IMR-90 (cell line): ENCODE data around the gene CD101. TPM values are rescaled to one million over a fixed set of nuclear protein-coding genes. Genes with fewer than 3 reads are reported as not detected.

ENCODE experiments used
- ATAC-seq: fragments of 200-7000 bp; cut with Tn5 transposase; 2 replicates; pipeline ENCODE4 v1.9.1; 2020; ENCODE audit warnings: low read depth, mild to moderate bottlenecking, moderate library complexity
- BruUV-seq: library from RNA; stranded (reverse); fragments of 400-500 nt; replicated peaks from 2 replicates; lab custom pipeline; 2021; lab: Mats Ljungman, UMichigan
- CTCF ChIA-PET: fragments of 300-600 bp; formaldehyde crosslinking; extraction: SDS; loops from one replicate; lab custom pipeline; 2021; ENCODE audit warnings: antibody characterized with exemption; lab: Yijun Ruan, JAX
- POLR2A ChIA-PET: fragments of 300-600 bp; sonication (Branson Sonifier 250); formaldehyde crosslinking; loops from one replicate; lab custom pipeline; 2022; ENCODE audit warnings: antibody characterized with exemption; ENCODE audit not compliant: unreplicated experiment; lab: Charles Lee
- DNase-seq: peaks from one replicate; pipeline ENCODE4 v3.0.0; 2013
- H2AFZ ChIP-seq: replicated peaks from 2 replicates; pipeline ENCODE3; 2013; ENCODE audit warnings: low read length, mild to moderate bottlenecking; ENCODE audit not compliant: poor library complexity
- H2AK5ac ChIP-seq: 2 replicates; pipeline ENCODE4 v1.6.1; 2013; ENCODE audit warnings: low read depth, low read length, inconsistent platforms
- H2AK9ac ChIP-seq: replicated peaks from 2 replicates; pipeline ENCODE3; 2013; ENCODE audit warnings: mild to moderate bottlenecking, low read depth, low read length, moderate library complexity; ENCODE audit not compliant: poor library complexity
- H2BK120ac ChIP-seq: 2 replicates; pipeline ENCODE4 v1.6.1; 2013; ENCODE audit warnings: low read depth, low read length, inconsistent platforms
- H2BK15ac ChIP-seq: 3 replicates; pipeline ENCODE4 v1.6.1; 2013; ENCODE audit warnings: low read depth, low read length, inconsistent platforms
- H2BK20ac ChIP-seq: 2 replicates; pipeline ENCODE4 v1.6.1; 2013; ENCODE audit warnings: low read depth, mild to moderate bottlenecking, inconsistent platforms, low read length, moderate library complexity
- H2BK5ac ChIP-seq: 2 replicates; pipeline ENCODE4 v1.6.1; 2013; ENCODE audit warnings: mild to moderate bottlenecking, low read depth, low read length, inconsistent platforms; ENCODE audit not compliant: poor library complexity, severe bottlenecking
- H3K14ac ChIP-seq: replicated peaks from 2 replicates; pipeline ENCODE4 v1.6.1; 2013; ENCODE audit warnings: low read depth, low read length, inconsistent platforms
- H3K18ac ChIP-seq: 2 replicates; pipeline ENCODE4 v1.6.1; 2013; ENCODE audit warnings: low read depth, low read length, control low read depth
- H3K23ac ChIP-seq: 2 replicates; pipeline ENCODE4 v1.6.1; 2013; ENCODE audit warnings: low read depth, low read length, inconsistent platforms
- H3K27ac ChIP-seq: 2 replicates; pipeline ENCODE4 v1.5.1; 2013; ENCODE audit warnings: mild to moderate bottlenecking, control low read depth, low read length; ENCODE audit not compliant: insufficient read depth
- H3K27me3 ChIP-seq: 2 replicates; pipeline ENCODE4 v1.6.1; 2013; ENCODE audit warnings: low read length; ENCODE audit not compliant: control insufficient read depth, insufficient read depth
- H3K36me3 ChIP-seq: 2 replicates; pipeline ENCODE4 v1.6.1; 2013; ENCODE audit warnings: low read length, mixed read lengths; ENCODE audit not compliant: control insufficient read depth, insufficient read depth
- H3K4ac ChIP-seq: 2 replicates; pipeline ENCODE4 v1.6.1; 2013; ENCODE audit warnings: low read depth, low read length, inconsistent platforms
- H3K4me1 ChIP-seq: 2 replicates; pipeline ENCODE4 v1.6.1; 2013; ENCODE audit warnings: low read length, mixed read lengths; ENCODE audit not compliant: control insufficient read depth, insufficient read depth
- H3K4me2 ChIP-seq: 2 replicates; pipeline ENCODE4 v1.6.1; 2013; ENCODE audit warnings: low read depth, mild to moderate bottlenecking, control low read depth, low read length, moderate library complexity
- H3K4me3 ChIP-seq: 2 replicates; pipeline ENCODE4 v1.5.1; 2013; ENCODE audit warnings: low read depth, mild to moderate bottlenecking, control low read depth, low read length, moderate library complexity; ENCODE audit not compliant: insufficient read depth
- H3K56ac ChIP-seq: 2 replicates; pipeline ENCODE4 v1.6.1; 2013; ENCODE audit warnings: low read length, inconsistent platforms; ENCODE audit not compliant: insufficient read depth; ENCODE audit errors: extremely low read depth
- H3K79me1 ChIP-seq, 2 experiments: 2 replicates each; pipeline ENCODE4 v1.6.1; 2013; ENCODE audit warnings: low read length in 2 of 2, inconsistent platforms in 1 of 2, low read depth in 1 of 2
- H3K9ac ChIP-seq: 2 replicates; pipeline ENCODE4 v1.6.1; 2013; ENCODE audit warnings: low read depth, low read length, control low read depth
- H3K9me1 ChIP-seq: 2 replicates; pipeline ENCODE4 v1.6.1; 2013; ENCODE audit warnings: low read length, inconsistent platforms; ENCODE audit not compliant: insufficient read depth
- H3K9me3 ChIP-seq: 2 replicates; pipeline ENCODE4 v1.6.1; 2013; ENCODE audit warnings: low read length; ENCODE audit not compliant: control insufficient read depth, insufficient read depth
- H4K20me1 ChIP-seq: 2 replicates; pipeline ENCODE4 v1.6.1; 2013; ENCODE audit warnings: low read length, inconsistent platforms; ENCODE audit not compliant: insufficient read depth
- H4K5ac ChIP-seq: 2 replicates; pipeline ENCODE4 v1.6.1; 2013; ENCODE audit warnings: mild to moderate bottlenecking, low read depth, low read length, control low read depth
- H4K8ac ChIP-seq, 2 experiments: 2 replicates each; pipeline ENCODE4 v1.6.1; 2013; ENCODE audit warnings: low read depth in 2 of 2, low read length in 2 of 2, control low read depth in 1 of 2, inconsistent platforms in 1 of 2
- H4K91ac ChIP-seq: 2 replicates; pipeline ENCODE4 v1.6.1; 2013; ENCODE audit warnings: low read depth, low read length, inconsistent platforms; ENCODE audit not compliant: insufficient read depth
- BHLHE40 ChIP-seq: fragments of 150-350 bp; IDR thresholded peaks from 2 replicates; pipeline ENCODE4 v1.6.1; 2016; ENCODE audit warnings: mild to moderate bottlenecking, low read depth, low read length
- CEBPB ChIP-seq: IDR thresholded peaks from 2 replicates; pipeline ENCODE4 v1.6.1; 2012; ENCODE audit warnings: low read depth, low read length, improper control_type of control experiment
- CHD1 ChIP-seq: IDR thresholded peaks from 2 replicates; pipeline ENCODE4 v1.6.1; 2012; ENCODE audit warnings: low read depth, low read length, improper control_type of control experiment
- ELK1 ChIP-seq: fragments of 150-350 bp; IDR thresholded peaks from 2 replicates; pipeline ENCODE4 v1.6.1; 2016; ENCODE audit warnings: low read depth, mild to moderate bottlenecking, low read length, moderate library complexity, borderline replicate concordance
- FOS ChIP-seq: fragments of 150-350 bp; IDR thresholded peaks from 2 replicates; pipeline ENCODE4 v1.6.1; 2016; ENCODE audit warnings: low read depth, low read length
- MAFK ChIP-seq: IDR thresholded peaks from 2 replicates; pipeline ENCODE4 v1.6.1; 2012; ENCODE audit warnings: low read depth, low read length, improper control_type of control experiment
- MAZ ChIP-seq: IDR thresholded peaks from 2 replicates; pipeline ENCODE4 v1.6.1; 2012; ENCODE audit warnings: low read depth, mild to moderate bottlenecking, low read length, improper control_type of control experiment, moderate library complexity, borderline replicate concordance
- MXI1 ChIP-seq: IDR thresholded peaks from 2 replicates; pipeline ENCODE4 v1.6.1; 2012; ENCODE audit warnings: low read depth, mild to moderate bottlenecking, low read length, moderate library complexity, borderline replicate concordance
- NFE2L2 ChIP-seq: fragments of 150-350 bp; IDR thresholded peaks from 2 replicates; pipeline ENCODE4 v1.6.1; 2016; ENCODE audit warnings: low read depth, mild to moderate bottlenecking, low read length
- POLR2A ChIP-seq: IDR thresholded peaks from 2 replicates; pipeline ENCODE4 v1.6.1; 2012; ENCODE audit warnings: mild to moderate bottlenecking, low read depth, low read length
- RAD21 ChIP-seq: IDR thresholded peaks from 2 replicates; pipeline ENCODE4 v1.6.1; 2012; ENCODE audit warnings: low read length, improper control_type of control experiment
- RCOR1 ChIP-seq: IDR thresholded peaks from 2 replicates; pipeline ENCODE4 v1.6.1; 2012; ENCODE audit warnings: mild to moderate bottlenecking, low read length, improper control_type of control experiment; ENCODE audit not compliant: insufficient replicate concordance
- RFX5 ChIP-seq: IDR thresholded peaks from 2 replicates; pipeline ENCODE4 v1.8.0; 2012; ENCODE audit warnings: low read depth, mild to moderate bottlenecking, low read length, moderate library complexity
- SMC3 ChIP-seq: fragments of 150-350 bp; IDR thresholded peaks from 2 replicates; pipeline ENCODE4 v1.6.1; 2016; ENCODE audit warnings: low read depth, mild to moderate bottlenecking, antibody characterized with exemption, low read length, moderate library complexity
- WGBS, 2 experiments: methylation state at CpG; one replicate each; pipeline versions ENCODE4 v1.1.5 to v1.1.7; 2013; ENCODE audit warnings: missing lambda C conversion rate in 2 of 2; ENCODE audit not compliant: insufficient read length in 1 of 2; ENCODE audit errors: extremely low coverage in 2 of 2; 5-methylcytosine and 5-hydroxymethylcytosine counted together
- dilution Hi-C: fragments of 300-500 bp; cut with HindIII; formaldehyde crosslinking; loops from one replicate; pipeline ENCODE4 v1.14.3; 2018; ENCODE audit warnings: low sequenced_read_pairs; ENCODE audit not compliant: unreplicated experiment
- in situ Hi-C: fragments of 300-500 bp; cut with MboI; formaldehyde crosslinking; loops from 3 replicates; pipeline ENCODE4 v1.14.3; 2019; ENCODE audit warnings: low sequenced_read_pairs, inconsistent platforms, mixed read lengths
- intact Hi-C: fragments of 100-400 bp; cut with micrococcal nuclease; formaldehyde crosslinking; loops from 2 replicates; pipeline ENCODE4 v1.10.0; 2022
- polyA plus RNA-seq, 3 experiments: library from polyadenylated mRNA; depleted of rRNA; stranded (reverse); fragments of >200 nt; gene quantifications; 2 replicates each; pipeline ENCODE4 v1.2.3, GENCODE V29; 2012; ENCODE audit warnings: low replicate concordance in 1 of 3
- total RNA-seq: library from RNA; depleted of rRNA; stranded (reverse); fragments of >200 nt; gene quantifications from 2 replicates; pipeline ENCODE4 v1.2.3, GENCODE V29; 2012
- TF ChIP-seq, protein P1 (sequence below): conservative IDR thresholded peaks from 2 replicates; pipeline ENCODE4 v1.5.1; 2012; ENCODE audit warnings: mild to moderate bottlenecking, low read depth, low read length, improper control_type of control experiment
- TF ChIP-seq, protein P2 (sequence below): fragments of 150-350 bp; IDR thresholded peaks from 2 replicates; pipeline ENCODE4 v1.6.1; 2017; ENCODE audit warnings: mild to moderate bottlenecking, antibody characterized with exemption, low read length, low read depth

CD101 gene
- total and polyA plus RNA-seq, 2 of the 4 experiments (the other 2 are of a cell fraction), result not detected

DNA sequence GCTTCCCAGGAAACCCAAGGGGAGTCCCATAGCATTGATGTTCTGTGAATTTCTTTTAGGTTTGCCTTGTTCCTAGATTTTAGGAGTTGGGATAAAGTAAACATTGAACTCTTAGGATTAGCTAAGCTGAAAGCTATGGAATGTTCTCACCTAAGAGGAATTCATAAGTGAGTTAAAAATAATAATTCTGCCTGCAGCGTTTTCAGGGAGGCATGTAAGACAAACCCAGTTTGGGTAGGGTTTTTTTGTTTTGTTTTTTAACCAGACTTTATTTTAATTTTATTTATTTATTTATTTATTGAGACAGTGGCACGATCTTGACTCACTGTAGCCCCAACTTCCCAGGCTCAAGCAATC is 28.9 kb upstream of the CD101 start:
- no peak overlapping the region for H3K27ac ChIP-seq
- no peak overlapping the region for H2AK5ac ChIP-seq
- H3K18ac ChIP-seq, result no peak overlapping the region
- no peak overlapping the region for H2BK120ac ChIP-seq
- no peak overlapping the region for H3K56ac ChIP-seq
- TF ChIP-seq RCOR1 (no peak), MAFK (no peak), CEBPB (no peak), ELK1 (no peak), BHLHE40 (no peak), MXI1 (no peak), NFE2L2 (no peak), FOS (no peak), CHD1 (no peak), RAD21 (no peak), RFX5 (no peak), MAZ (no peak), SMC3 (no peak), POLR2A (no peak)
- TF ChIP-seq, protein P1, sequence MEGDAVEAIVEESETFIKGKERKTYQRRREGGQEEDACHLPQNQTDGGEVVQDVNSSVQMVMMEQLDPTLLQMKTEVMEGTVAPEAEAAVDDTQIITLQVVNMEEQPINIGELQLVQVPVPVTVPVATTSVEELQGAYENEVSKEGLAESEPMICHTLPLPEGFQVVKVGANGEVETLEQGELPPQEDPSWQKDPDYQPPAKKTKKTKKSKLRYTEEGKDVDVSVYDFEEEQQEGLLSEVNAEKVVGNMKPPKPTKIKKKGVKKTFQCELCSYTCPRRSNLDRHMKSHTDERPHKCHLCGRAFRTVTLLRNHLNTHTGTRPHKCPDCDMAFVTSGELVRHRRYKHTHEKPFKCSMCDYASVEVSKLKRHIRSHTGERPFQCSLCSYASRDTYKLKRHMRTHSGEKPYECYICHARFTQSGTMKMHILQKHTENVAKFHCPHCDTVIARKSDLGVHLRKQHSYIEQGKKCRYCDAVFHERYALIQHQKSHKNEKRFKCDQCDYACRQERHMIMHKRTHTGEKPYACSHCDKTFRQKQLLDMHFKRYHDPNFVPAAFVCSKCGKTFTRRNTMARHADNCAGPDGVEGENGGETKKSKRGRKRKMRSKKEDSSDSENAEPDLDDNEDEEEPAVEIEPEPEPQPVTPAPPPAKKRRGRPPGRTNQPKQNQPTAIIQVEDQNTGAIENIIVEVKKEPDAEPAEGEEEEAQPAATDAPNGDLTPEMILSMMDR, result no peak
- TF ChIP-seq, protein P2, sequence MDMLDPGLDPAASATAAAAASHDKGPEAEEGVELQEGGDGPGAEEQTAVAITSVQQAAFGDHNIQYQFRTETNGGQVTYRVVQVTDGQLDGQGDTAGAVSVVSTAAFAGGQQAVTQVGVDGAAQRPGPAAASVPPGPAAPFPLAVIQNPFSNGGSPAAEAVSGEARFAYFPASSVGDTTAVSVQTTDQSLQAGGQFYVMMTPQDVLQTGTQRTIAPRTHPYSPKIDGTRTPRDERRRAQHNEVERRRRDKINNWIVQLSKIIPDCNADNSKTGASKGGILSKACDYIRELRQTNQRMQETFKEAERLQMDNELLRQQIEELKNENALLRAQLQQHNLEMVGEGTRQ, result no peak
- no peak overlapping the region for H4K91ac ChIP-seq
- no peaks in the 10 kb centered on the region for H3K9me1 ChIP-seq
- no peak overlapping the region for H3K23ac ChIP-seq
- dilution Hi-C loops (no loop called here), intact Hi-C loops (no loop called here), in situ Hi-C loops (no loop called here)
- H3K4ac ChIP-seq, result no peak overlapping the region
- no peak overlapping the region for H4K5ac ChIP-seq
- H3K14ac ChIP-seq, result no peak overlapping the region
- no peak overlapping the region for H3K4me3 ChIP-seq
- BruUV-seq, result no TSS peak
- H4K8ac ChIP-seq, result no peak overlapping the region
- CTCF ChIA-PET, result no interaction called here
- DNase-seq (no peak), ATAC-seq (no peak)
- no peak overlapping the region for H3K4me2 ChIP-seq
- no CpG with 5 or more reads among the region's 2 CpGs for WGBS, 2 experiments
- no peak overlapping the region for H2AK9ac ChIP-seq
- no peaks in the 10 kb centered on the region for H3K79me1 ChIP-seq
- no peak overlapping the region for H2BK20ac ChIP-seq
- no peak overlapping the region for H2AFZ ChIP-seq
- no peak overlapping the region for H3K9ac ChIP-seq
- H4K20me1 ChIP-seq, result no peaks in the 10 kb centered on the region
- no peaks in the 10 kb centered on the region for H3K4me1 ChIP-seq
- POLR2A ChIA-PET, result no interaction called here
- H2BK15ac ChIP-seq, result no peak overlapping the region
- no peaks in the 10 kb centered on the region for H3K9me3 ChIP-seq
- no peaks in the 10 kb centered on the region for H3K36me3 ChIP-seq
- no peaks in the 10 kb centered on the region for H3K27me3 ChIP-seq
- no peak overlapping the region for H2BK5ac ChIP-seq
